ENCODE data around the gene TBCD. TPM values are rescaled to one million over a fixed set of nuclear protein-coding genes. Genes with fewer than 3 reads are reported as not detected.
A peak's percentile ranks its signal among the peaks of the same experiment; 100 is the strongest.

Gene TBCD
- total RNA-seq, 2 donors from 2014 or later = 64.0 to 123 TPM

DNA sequence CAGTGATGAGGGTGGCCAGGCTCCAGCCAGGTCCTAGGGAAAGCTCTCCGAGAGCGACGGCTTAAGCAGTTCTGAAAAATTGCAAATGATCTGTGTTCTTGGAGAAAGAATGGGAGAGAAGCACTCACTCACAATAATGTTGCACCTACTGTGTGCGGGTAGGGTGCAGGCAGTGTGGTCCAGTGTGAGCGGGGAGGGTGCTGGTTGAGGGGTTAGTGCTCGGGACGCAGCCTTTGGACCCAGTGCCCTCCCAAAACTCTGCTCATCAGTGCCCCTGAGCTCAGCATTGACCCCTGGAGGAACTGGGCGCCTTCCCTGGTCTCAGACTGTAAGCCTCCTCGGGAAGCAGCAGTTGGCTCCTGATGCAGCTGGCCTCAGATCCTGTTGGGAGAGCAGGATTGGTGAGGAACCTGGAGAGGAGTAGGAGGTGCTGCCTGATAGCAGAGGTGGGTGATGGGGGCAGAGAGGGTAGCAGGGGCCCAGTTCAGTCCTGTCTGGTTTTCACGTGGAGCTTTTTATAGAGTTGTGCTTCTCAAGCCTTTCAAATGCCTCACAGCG lies 111.6 kb downstream of the TBCD start:
- TF ChIP-seq, protein P1, sequence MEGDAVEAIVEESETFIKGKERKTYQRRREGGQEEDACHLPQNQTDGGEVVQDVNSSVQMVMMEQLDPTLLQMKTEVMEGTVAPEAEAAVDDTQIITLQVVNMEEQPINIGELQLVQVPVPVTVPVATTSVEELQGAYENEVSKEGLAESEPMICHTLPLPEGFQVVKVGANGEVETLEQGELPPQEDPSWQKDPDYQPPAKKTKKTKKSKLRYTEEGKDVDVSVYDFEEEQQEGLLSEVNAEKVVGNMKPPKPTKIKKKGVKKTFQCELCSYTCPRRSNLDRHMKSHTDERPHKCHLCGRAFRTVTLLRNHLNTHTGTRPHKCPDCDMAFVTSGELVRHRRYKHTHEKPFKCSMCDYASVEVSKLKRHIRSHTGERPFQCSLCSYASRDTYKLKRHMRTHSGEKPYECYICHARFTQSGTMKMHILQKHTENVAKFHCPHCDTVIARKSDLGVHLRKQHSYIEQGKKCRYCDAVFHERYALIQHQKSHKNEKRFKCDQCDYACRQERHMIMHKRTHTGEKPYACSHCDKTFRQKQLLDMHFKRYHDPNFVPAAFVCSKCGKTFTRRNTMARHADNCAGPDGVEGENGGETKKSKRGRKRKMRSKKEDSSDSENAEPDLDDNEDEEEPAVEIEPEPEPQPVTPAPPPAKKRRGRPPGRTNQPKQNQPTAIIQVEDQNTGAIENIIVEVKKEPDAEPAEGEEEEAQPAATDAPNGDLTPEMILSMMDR (IDR thresholded peaks at IDR 0.05) = no peak
- TF ChIP-seq POLR2A (IDR thresholded peaks at IDR 0.05) = no peak
- TF ChIP-seq POLR2AphosphoS5 (IDR thresholded peaks at IDR 0.05) = no peak
- Histone ChIP-seq H3K27ac (no peak overlapping the region), H3K36me3 (no peaks in the 10 kb centered on the region), H3K4me1 (replicated peaks) (peaks cover 4% of the 10 kb centered on the region), H3K4me3 (no peak overlapping the region), H3K9me3 (no peaks in the 10 kb centered on the region), H3K27me3 (replicated peaks; ENCODE audit: insufficient read depth) (no peaks in the 10 kb centered on the region)
- intact Hi-C loops (cut with DNase I) = no loop called here
- no peak for DNase-seq (ENCODE audit: low spot score)
- WGBS = 74% methylated on average over 11 of the region's 11 CpGs

DNA sequence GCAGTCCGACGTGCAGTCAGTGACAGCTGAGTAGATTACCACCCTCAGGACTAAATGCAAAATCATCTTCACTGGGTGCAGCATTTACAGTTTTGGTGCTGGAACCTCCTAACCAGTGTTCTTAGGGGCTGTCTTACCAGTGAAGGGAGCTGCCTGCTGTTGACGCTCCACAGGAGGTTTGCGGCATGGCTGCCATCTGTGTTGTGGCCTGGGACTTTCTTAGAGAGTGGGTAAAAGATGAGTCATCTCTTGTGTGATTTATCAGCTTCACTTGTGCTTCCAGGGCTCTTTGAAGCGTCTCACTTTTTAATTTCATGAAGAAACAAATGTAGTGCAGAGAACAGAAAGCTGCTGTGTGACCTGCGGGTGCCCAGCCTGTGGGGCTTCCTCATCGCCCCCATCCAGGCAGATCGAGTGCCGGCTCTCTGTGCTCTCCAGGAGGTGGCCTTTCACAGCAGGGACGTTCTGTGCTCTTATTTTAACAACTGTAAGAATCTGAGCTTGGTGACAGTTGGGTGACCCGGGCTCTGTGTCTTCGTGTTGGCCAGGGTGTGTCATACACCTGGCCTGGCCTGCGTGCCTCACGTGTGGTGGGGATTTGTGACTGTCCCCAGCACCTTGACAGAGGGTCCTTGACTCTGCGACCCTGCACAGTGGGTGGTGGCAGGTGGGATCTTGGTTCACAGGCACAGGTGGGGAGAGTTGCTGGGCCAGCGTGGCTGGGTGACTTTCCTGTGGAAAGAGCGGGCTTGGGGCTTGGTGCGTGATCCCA lies 112.3 kb downstream of the TBCD start:
- Histone ChIP-seq H3K27ac (peak overlapping the region in 1 of 2 donors; percentile 8), H3K9me3 (no peaks in the 10 kb centered on the region), H3K27me3 (replicated peaks; ENCODE audit: insufficient read depth) (no peaks in the 10 kb centered on the region), H3K4me3 (no peak overlapping the region), H3K36me3 (no peaks in the 10 kb centered on the region), H3K4me1 (replicated peaks) (no peaks in the 10 kb centered on the region)
- intact Hi-C loops (cut with DNase I) = no loop called here
- no peak for DNase-seq (ENCODE audit: low spot score)
- WGBS = 52% methylated on average over 18 of the region's 18 CpGs
- TF ChIP-seq POLR2AphosphoS5 (IDR thresholded peaks at IDR 0.05) (peak; percentile 44), POLR2A (IDR thresholded peaks at IDR 0.05) (no peak)
- TF ChIP-seq, protein P1 (IDR thresholded peaks at IDR 0.05) = no peak

DNA sequence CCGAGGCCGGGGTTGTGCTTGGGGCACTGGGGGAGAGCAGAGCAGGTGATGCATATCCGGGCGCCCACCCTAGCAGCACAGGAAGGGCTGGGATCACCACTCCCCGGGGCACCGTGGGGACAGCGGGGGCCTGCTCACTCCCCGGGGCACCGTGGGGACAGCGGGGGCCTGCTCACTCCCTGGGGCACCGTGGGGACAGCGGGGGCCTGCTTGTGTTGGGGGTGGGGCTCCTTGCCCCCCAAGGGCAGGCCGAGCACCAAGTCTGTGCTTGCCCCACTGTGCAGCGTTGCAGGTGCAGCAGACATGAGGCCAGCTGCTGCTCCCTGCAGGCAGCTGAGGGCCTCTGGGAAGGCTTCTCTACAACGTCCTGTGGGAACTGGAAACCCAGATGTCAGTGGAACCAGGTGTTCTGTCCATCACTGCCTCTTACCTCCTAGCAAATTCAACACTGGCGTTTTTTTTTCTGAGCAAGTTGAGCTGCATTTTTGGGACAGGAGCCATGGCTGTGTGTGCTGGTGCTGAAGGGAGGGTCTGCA lies 112.9 kb downstream of the TBCD start:
- H3K4me1 ChIP-seq (replicated peaks) = no peaks in the 10 kb centered on the region
- no peaks in the 10 kb centered on the region for H3K36me3 ChIP-seq
- no peak for DNase-seq (ENCODE audit: low spot score)

DNA sequence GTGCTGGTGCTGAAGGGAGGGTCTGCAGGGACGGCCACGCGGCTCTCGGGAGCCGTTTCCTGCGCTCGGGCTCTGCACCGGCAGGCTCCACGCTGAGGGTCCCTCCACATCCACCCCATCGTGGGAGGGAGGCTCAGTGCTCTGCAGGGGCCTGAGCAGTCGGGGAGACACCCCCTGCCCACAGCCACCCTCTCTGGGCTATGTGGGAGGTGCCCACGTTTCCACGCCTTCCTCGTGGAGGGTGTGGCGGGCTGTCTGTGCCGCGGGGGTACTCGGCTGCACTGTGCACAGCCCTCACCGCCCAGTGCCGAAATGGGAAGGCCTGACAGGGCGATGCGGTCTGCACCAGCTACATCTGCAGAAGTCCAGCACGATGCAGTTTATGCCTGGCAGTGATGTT lies 113.4 kb downstream of the TBCD start:
- H3K36me3 ChIP-seq = peaks cover 0 to under 1% of the 10 kb centered on the region in 2 donors
- no peaks in the 10 kb centered on the region for H3K9me3 ChIP-seq
- H3K4me1 ChIP-seq (replicated peaks) = no peaks in the 10 kb centered on the region
- no peaks in the 10 kb centered on the region for H3K27me3 ChIP-seq (replicated peaks; ENCODE audit: insufficient read depth)
- no peak for DNase-seq (ENCODE audit: low spot score)
- no peak overlapping the region for H3K27ac ChIP-seq
- 75% methylated on average over 23 of the region's 23 CpGs for WGBS
- intact Hi-C loops (cut with DNase I) = no loop called here
- no peak overlapping the region for H3K4me3 ChIP-seq
- TF ChIP-seq, protein P1 (IDR thresholded peaks at IDR 0.05) = no peak
- TF ChIP-seq POLR2AphosphoS5 (IDR thresholded peaks at IDR 0.05) (no peak), POLR2A (IDR thresholded peaks at IDR 0.05) (no peak)

More for the DNA sequence above, 112.9 kb downstream of the TBCD start:
- H3K27ac ChIP-seq = peak overlapping the region; percentile 8 to 31
- no peaks in the 10 kb centered on the region for H3K9me3 ChIP-seq
- TF ChIP-seq POLR2A (IDR thresholded peaks at IDR 0.05) (no peak), POLR2AphosphoS5 (IDR thresholded peaks at IDR 0.05) (no peak)
- TF ChIP-seq, protein P1 (IDR thresholded peaks at IDR 0.05) = no peak
- intact Hi-C loops (cut with DNase I) = no loop called here
- no peaks in the 10 kb centered on the region for H3K27me3 ChIP-seq (replicated peaks; ENCODE audit: insufficient read depth)
- WGBS = 64% methylated on average over 11 of the region's 16 CpGs
- no peak overlapping the region for H3K4me3 ChIP-seq
